ENCODE data around the gene IL36RN.

The IL36RN gene

DNA sequence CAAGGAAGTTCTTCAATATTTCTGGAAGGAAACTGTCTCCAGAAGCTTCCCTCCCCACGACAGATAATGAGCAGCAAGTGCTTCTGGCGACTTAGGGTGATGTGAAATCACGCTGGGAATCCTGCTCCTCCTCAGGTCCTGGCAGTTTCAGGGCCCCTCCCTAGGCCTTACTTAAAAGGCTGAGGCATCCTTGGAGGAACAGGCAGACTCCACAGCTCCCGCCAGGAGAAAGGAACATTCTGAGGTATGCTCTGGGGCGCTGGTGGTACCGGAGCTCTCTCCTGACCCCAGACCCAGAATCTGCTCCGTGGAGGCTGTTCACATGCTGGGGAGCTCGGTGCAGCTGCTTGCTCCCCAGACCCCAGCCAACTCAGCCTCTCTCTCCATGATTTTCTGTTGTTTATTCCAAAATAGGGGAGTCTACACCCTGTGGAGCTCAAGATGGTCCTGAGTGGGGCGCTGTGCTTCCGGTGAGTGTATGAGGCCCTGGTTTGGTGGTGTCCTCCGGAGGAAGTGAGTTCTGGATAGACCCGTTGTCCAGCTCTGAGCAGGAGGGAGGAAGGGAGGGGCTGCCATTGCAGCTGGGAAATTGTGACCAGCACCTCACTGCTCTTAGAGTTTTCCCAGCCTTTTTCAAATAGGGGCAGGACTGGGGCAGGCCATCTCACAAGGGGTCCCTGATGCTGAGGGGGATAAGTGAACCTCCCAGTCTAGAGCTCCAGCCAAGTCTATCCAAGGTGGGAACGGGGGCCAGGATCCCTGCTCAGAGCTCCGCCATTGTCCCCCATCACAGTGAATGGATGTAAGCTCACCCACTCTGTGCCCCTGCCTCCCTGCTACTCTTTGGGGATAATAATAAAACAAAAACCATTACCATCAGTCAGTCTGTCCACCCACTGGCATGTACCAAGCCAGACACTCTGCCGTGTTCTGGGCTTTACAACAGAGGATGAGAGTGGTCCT is at the start of gene IL36RN:
TSS of gene IL36RN (plus strand) at position 201 of the 963 bp plus-strand sequence. CDS start at position 442, 241 bp downstream.
- DNase-seq = no peak

DNA sequence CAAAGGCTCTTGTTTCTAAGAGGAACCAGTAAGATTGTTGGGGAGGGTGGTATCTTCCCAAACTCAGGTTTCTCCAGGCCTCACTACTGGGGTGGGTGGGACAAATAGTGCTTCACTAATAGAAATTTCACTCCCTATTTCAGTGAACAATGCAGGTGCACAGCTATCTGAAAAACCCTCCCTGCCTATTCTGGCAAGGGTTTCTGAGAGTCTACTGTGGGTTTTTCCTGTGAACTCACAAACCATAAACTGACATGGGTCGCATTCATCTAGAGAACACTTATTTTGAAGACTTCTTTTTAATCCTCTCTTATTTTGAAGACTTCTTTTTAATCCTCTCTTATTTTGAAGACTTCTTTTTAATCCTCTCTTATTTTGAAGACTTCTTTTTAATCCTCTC is 49.4 kb upstream of the IL36RN start:
- DNase-seq = no peak

DNA sequence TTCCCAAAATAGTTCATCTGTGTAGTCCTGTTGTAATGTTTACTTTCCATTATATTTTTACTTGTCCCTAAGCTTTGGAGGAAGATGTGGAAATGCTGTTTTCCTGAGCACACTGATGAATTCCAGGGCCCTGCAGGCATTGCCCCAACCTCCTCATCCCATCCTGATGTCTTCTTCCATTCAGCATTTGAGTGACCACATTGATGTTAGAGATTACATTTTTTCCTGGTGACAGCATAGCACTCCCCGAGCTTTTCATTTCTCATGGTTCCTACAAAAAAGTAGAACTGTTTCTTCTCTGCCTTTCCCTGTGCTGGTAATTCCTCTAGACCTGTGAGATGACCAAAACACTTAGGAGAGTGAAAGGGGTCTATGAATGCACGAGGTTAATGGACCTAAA is 48.9 kb upstream of the IL36RN start:
- DNase-seq = no peak

DNA sequence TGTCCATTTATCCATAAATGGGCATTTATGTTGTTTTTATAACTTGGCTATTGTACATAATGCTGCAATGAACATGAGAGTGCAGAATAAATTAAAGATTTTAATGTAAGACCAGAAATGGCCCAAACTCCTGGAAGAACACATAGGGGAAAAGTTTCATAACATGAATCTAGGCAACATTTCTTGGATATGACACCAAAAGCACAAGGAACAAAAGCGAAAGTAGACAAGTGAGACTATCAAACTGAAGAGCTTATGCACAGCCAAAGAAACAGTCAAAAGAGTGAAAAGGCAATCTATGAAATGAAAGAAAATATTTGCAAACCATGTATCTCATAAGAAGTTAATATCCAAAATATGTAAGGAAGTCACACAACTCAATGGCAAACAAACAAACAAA is 47.9 kb upstream of the IL36RN start:
- DNase-seq = no peak

DNA sequence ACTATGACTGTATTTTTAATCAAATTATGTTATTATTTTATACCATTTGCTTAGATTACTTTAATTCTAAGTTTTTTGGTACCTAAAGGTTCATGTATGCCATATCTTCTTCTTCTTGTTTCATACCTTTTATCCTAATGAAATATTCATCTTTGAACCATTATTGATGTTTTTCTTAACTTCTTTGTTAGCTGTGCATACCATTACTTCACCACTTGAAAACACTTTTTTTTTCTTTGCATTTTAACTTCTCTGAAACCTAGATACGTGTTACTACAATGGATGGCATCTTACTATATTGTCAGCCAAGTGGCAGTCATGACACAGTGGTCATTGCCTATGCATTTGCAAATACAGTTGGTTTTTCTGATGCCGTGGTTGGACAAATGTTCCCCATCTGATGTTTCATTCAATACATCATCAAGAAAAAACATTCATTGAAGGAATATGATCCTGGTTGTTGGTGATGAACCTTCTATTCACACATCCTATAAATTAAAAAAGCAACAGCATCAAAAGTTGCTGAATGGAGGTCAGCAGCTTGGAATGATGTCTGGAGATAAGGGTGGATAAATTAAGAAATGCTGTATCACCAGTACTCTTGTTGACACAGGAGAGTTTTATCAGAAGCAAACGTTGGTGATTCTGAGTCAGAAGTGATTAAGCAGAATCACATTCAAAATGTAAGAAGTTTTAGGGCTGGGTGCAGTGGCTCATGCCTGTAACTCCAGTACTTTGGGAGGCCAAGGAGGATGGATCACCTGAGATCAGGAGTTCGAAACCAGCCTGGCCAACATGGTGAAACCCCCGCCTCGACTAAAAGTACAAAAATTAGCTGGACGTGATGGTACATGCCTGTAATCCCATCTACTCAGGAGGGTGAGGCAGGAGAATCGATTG is 46.3 kb upstream of the IL36RN start:
- DNase-seq = no peak

DNA sequence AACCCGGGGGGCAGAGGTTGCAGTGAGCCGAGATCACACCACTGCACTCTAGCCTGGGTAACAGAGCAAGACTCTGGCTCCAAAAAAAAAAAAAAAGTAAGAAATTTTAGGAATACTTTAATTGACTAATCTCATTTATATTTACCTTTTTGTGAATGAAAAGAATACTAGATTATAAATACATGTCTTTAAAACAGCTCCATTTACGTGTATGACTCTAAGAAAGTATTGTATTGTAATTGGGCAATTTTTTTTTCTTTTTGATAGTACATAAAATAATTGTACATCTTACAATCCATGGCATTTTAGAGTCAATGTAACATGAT is 45.7 kb upstream of the IL36RN start:
- DNase-seq = no peak

DNA sequence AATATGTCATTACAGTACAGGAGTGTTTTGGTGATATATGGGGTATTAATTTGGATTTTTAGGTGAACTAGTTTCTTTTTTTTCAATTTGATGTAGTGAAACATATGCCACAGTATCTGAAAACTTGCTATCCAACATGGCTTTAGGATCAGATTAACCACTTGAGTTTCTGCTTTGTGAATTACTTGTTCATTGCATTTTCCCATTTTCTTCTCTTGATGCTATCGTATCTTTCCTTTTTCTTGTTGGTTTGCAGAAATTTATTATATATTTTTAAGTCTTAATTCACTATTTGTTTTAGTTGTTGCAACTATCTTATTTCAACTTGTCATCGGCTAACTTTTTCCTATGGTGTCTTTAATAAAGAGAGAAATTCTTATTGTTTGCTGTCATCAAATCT is 44.9 kb upstream of the IL36RN start:
- no peak for DNase-seq

DNA sequence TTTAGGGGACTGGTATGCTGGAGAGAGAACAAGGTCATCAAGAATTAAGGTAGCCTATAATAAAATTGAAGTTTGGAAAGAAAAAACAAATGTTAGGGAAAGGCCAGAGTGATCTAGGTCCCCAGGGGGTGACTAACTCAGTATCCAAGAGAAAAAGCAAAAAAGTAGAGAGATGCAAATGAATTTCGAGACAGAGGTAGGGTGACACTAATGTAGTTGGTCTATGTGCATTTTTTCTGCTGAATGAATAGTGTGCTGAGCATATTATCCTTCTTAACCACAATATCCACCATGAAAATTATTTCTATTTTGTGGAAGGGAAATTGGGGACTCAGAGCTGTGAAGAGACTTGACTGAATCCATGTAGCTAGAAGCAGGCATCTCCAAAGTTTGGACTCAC is 44.0 kb upstream of the IL36RN start:
- DNase-seq = no peak

DNA sequence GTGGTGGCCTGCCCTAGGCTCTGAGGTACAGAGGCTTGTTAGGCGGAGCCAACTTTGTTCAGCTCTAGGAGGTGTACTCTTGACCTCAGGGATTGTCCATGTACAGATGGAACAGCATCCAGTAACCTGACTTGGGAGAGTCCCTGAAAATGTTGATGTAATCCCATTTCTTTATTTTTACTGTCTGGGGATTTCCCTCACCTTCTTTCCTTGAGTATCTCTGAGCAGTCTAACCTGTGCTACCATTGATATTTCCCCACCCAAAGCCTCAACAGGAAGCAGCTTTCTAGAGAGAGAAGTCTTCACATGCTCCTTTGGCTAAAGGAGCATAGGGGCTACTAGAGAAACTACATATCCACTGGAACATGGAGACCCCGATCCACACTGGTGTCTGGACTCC is 43.3 kb upstream of the IL36RN start:
- DNase-seq = no peak

DNA sequence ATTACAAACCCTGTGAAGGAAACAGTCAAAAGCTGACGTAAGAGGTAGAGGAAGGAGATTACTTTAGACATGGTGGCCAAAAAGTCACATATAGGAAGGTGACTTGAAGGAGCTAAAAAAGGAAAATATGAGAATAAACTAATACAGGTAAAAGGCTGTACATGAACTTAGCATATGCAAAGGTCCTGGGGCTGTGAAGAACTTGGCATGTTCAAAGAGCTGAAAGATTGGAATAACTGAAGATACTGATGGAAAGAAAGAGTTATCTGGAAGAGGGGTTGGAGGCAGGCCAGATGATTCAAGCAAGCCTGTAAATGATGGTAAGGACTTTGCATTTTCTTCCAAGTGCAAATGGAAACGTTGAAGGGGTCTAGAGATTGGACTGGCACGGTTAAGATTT is 40.5 kb upstream of the IL36RN start:
- no peak for DNase-seq

DNA sequence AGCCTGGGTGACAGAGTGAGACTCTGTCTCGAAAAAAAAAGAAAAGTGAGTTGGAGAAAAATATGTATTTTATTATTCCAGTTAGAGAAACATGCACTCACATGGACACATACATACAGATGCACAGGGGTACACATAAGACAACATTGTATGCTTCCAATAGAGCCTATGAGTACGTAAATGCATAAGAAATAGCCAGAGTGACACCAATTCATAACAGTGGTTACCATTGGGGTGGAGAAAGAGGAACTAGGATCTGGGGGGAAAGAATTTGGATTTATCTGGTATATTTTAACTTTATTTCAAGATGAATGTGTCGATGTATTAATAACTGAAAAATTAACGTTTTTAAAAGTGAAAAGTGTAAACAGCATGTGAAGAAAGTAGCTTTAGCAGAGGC is 37.7 kb upstream of the IL36RN start:
- no peak for DNase-seq

DNA sequence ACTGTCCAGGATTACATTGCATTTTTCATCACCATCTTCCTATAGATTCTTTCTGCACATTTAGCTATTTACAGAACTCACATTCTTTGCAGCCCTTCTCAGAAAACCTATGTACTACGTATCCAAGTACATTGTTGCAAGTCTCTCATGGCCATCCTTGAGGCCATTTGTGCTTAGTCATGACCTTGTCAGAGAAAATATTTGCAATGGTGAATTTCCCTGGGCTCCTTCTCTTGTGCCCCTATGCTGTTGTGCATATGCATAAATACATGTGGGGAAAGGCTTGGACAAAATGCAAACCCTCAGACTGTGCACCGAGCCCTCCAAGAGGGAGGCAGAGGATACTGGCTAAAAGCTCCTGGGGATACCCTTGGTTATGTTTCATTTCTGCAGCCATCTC is 34.2 kb upstream of the IL36RN start:
- DNase-seq = no peak

DNA sequence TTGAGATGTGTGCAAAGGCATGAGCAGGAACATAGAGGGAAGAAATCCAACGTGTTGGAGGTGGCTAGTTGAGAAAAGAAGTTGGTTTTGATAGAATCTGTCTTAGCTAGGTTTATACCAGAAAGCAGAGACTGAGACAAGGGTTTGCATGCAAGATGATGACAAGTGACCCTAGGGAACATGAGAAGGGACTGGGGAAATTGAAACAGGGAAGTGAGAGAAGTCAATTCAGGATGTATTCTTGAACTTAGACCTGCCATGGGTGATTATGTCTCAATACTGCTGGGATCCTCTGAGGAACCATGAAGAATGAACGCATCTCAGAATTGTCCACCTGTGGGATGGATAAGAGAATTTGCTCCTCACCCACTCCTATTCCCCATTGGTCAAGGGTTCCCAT is 33.3 kb upstream of the IL36RN start:
- DNase-seq = no peak

DNA sequence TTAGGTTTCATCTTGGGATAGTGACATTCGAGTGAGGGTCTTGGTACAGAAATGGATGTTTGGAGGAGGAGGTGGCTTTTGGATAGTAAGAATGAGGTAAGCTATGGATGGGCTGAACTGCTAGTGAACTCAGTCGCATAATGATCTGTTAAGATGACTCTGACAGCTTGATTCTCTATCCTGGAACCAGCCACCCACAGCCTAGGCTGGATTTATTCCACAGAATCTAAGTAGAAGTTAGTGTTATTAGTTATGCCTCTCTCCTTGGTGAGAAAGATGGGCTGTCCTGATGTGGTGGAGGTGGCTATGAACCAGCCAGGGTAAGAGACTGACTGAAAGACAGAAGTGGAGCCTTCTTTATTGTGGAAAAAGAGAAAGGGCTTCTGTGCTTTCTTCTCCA is 31.3 kb upstream of the IL36RN start:
- DNase-seq = no peak

DNA sequence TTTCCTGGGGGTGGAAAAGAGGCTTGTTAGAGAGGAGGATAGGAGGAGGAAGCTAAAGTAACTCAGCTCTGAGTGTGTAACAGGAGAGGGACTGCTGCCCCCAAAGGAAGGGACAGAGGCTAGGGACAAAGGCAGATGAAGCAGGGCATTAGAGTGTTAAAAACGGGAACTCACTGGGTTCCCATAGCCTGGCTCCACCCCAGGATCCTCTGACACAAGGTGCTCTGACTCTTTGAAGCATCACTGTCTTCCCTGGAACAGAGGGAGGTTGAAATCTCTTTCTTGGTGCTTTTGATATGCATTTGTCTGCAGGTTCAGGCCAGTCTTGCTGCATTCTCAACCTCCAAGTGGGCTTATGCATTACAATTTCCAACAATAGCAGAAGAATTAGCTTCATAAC is 30.9 kb upstream of the IL36RN start:
- no peak for DNase-seq

DNA sequence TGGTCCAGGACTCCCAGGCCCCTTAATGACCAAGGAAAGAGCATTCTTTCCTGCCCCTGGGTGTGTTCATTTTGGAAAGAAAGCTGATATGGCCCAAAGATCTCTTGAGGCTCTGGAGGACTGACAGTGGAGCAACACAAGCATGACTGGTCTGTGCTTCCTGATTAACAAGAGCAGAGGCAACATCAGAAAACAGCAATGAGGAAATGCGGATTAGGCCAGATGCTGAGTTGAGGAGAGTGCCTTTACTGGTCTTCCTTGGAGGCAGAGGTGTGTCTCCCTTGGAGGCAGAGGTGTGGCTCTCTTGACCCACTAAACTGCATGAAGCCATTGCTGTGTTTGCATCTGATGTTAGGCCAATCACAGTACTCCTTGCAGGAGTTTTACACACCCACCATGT is 26.3 kb upstream of the IL36RN start:
- no peak for DNase-seq

DNA sequence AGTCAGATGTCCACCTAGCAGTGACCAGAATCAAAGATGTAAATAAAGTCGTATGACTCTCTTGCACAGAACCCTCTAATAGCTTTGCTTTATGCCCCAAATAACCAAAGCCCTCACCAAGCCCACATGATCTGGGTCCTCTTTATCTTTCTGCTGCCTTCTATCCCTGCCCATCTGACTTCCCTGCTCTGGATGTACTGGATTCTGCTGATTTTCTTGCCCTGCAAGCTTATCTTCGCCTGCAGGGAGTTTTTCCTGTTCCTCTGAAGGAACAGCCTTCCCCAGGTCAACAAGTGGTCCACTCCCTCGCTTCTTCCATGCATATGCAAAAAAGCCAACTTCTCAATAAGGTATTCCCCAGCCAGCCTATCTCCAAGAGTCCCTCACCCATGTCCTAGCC is 25.0 kb upstream of the IL36RN start:
- DNase-seq = no peak

DNA sequence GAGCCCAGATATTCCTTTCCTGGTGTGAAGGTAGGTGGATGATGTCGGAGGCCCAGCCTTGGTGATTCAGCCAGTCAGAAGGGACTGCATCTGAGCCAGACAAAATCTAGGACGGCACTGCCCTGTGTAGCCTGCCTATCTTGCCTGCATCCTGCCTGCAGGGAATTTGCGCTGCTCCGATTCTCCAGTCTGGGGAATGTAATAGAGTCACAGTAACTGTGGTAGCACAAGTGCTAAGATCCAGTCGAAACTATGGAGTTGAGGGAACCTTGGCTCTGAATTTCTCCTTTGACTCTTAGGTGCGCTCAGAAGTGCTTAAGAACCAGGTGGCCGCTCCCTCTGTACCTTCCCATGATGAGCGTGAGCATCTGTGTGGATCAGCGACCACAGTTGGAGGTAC is 22.2 kb upstream of the IL36RN start:
- no peak for DNase-seq

DNA sequence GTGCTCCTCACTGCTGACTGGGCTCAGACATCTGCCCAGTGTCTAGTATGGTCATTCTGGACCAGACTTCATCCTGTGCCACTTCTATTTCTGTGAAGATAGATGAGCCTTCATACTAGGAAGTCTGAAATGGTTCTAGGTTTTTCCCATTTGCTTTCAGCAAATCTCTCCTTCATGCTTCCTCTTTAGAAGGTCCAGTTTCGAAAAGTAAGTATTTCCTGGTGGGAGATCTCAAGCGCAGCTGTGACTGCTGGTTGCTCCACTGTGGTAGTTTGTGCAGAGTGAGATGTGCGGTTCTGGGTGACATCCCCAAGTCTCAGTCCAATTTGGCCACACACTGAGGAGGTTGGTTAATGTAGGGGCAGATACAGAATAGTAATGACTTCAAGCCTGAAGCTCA is 20.7 kb upstream of the IL36RN start:
- DNase-seq = no peak

DNA sequence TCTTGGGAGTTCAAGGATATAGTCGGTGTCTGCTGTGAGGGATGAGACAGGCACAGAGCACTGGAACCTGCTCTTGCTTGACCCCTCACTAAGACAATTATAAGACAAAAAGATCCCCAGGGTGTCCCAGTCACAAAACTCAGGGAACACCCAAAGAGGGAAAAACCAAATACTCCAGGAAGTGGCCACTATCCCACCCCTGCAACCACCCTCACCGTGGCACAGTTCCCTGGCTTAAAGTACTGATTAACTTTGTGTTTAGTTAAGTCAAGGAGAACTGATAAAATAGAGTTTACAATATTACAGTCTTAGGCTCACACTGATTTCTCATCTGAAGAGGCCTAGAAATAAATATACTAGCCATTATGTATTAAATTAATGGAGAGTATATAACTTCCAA is 19.8 kb upstream of the IL36RN start:
- no peak for DNase-seq

DNA sequence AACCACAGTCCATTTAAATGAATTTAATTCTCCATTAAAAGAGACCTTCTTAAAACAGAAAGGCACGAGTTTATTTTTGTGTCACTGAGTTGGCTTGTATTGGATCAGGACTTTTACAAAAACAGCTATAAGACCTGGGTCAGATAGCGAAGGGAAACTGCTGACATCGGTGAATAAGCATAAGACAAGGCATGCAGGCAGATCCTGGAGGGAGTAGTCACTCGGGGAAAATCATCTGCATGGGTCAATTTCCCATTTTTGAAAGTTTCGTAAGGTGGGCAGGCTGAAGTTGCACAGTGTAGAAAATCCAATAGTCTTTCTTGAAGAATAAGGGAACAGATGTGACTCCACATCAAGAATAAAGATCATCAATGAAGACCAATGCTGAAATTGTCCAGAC is 19.3 kb upstream of the IL36RN start:
- DNase-seq = no peak

DNA sequence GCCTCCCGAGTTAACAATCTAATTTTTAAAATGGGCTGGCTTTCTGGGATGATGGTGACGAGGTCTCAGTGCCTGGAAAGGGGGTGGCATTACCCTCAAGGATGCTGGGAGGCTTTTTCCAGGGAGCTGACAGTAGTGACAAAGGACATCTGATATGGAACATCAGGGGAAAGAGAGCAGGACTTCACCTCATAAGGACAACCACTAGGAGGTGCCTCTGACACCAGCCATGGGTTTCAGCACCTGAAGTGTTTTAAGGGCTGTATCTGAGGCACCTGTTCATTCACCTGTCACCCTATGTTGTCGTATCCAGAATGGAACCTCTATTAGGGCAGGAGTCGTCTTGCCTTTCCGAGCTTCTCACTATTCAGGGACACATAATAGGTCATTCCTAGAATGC is 17.1 kb upstream of the IL36RN start:
- DNase-seq = no peak

DNA sequence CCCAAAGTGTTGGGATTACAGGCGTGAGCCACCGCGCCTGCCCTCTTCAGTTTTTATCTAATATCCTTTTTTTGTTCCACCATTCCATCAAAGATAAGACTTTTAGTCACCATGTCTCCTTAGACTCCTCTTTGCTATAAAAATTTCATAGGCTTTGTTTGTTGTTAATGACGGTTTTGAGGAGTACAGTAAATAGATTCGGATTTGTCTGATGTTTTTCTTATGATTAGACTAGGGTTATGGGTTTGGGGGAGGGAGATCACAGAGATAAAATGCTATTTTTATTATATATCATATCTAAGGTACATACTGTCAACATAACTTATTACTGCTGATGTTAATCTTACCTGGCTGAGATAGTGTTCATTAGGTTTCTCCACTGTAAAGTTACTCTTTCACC is 12.5 kb upstream of the IL36RN start:
- DNase-seq = no peak

Data from activated CD4-positive, alpha-beta T cell treated with anti-CD3 and anti-CD28 coated beads, Interleukin-2, amount 50 U/mL, for 48 hours (primary cell).